Parathyroid adenoma (tissue), 2 donors: ENCODE data around the gene VPS35L.

Experiments
- H2AFZ ChIP-seq: fragments of 300-600 bp; sonication (generic); one replicate; pipeline ENCODE4 v1.7.0; 2017; ENCODE audit warnings: antibody characterized with exemption, mild to moderate bottlenecking
- H3K27ac ChIP-seq: fragments of 300-600 bp; sonication (generic); one replicate; pipeline ENCODE4 v1.7.0; 2017
- H3K27me3 ChIP-seq: fragments of 300-600 bp; sonication (generic); one replicate; pipeline ENCODE4 v1.7.0; 2017; ENCODE audit warnings: low read length; ENCODE audit not compliant: control insufficient read depth, insufficient read depth
- H3K36me3 ChIP-seq: fragments of 300-600 bp; sonication (generic); one replicate; pipeline ENCODE4 v1.7.0; 2017; ENCODE audit warnings: low read length; ENCODE audit not compliant: control insufficient read depth, insufficient read depth
- H3K4me1 ChIP-seq: fragments of 300-600 bp; sonication (generic); one replicate; pipeline ENCODE4 v1.7.0; 2017; ENCODE audit warnings: control low read depth
- H3K4me2 ChIP-seq: fragments of 300-600 bp; sonication (generic); one replicate; pipeline ENCODE4 v1.7.0; 2017; ENCODE audit warnings: low read length
- H3K4me3 ChIP-seq: fragments of 300-600 bp; sonication (generic); one replicate; pipeline ENCODE4 v1.7.0; 2017; ENCODE audit warnings: low read depth, low read length
- H3K79me2 ChIP-seq: fragments of 300-600 bp; sonication (generic); one replicate; pipeline ENCODE4 v1.7.0; 2017; ENCODE audit warnings: control low read depth
- H3K9ac ChIP-seq: fragments of 300-600 bp; sonication (generic); one replicate; pipeline ENCODE4 v1.7.0; 2017; ENCODE audit warnings: mild to moderate bottlenecking
- H3K9me3 ChIP-seq: fragments of 300-600 bp; sonication (generic); one replicate; pipeline ENCODE4 v1.7.0; 2017; ENCODE audit warnings: low read length; ENCODE audit not compliant: control insufficient read depth
- TF ChIP-seq, protein P1 (sequence below): fragments of 300-600 bp; sonication (generic); IDR thresholded peaks from one replicate; pipeline ENCODE4 v1.7.0; 2017; ENCODE audit warnings: antibody characterized with exemption, mild to moderate bottlenecking
- donor health status: primary hyperparathyroidism.

Gene VPS35L

DNA sequence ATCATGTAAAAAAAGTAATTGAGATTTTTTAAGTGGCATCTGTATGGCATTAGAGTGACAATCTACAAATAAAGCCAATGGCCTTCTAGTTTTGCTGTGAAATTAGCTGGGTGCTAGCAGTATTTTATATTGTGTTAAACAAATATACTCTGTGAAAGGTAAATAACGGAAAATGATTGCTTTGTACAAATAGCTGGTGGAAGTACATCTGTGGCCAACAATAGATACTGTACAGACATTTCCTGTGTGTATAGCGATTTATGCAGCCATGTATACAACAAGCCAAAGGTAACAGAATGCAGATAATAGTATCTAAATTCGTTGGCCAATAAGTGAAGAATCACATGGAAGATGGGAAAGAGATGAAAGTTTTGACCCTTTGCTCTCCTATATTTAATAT lies 189.2 kb downstream of the VPS35L start:
- no peaks in the 10 kb centered on the region for H3K9me3 ChIP-seq
- TF ChIP-seq, protein P1, sequence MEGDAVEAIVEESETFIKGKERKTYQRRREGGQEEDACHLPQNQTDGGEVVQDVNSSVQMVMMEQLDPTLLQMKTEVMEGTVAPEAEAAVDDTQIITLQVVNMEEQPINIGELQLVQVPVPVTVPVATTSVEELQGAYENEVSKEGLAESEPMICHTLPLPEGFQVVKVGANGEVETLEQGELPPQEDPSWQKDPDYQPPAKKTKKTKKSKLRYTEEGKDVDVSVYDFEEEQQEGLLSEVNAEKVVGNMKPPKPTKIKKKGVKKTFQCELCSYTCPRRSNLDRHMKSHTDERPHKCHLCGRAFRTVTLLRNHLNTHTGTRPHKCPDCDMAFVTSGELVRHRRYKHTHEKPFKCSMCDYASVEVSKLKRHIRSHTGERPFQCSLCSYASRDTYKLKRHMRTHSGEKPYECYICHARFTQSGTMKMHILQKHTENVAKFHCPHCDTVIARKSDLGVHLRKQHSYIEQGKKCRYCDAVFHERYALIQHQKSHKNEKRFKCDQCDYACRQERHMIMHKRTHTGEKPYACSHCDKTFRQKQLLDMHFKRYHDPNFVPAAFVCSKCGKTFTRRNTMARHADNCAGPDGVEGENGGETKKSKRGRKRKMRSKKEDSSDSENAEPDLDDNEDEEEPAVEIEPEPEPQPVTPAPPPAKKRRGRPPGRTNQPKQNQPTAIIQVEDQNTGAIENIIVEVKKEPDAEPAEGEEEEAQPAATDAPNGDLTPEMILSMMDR, result no peak
- H3K36me3 ChIP-seq, result no peaks in the 10 kb centered on the region
- no peak overlapping the region for H3K4me2 ChIP-seq
- H3K27me3 ChIP-seq, result no peaks in the 10 kb centered on the region
- H3K4me3 ChIP-seq, result no peak overlapping the region
- H3K9ac ChIP-seq, result no peak overlapping the region
- peaks cover 5% of the 10 kb centered on the region for H3K4me1 ChIP-seq
- no peak overlapping the region for H2AFZ ChIP-seq
- H3K79me2 ChIP-seq, result no peaks in the 10 kb centered on the region
- H3K27ac ChIP-seq, result no peak overlapping the region

DNA sequence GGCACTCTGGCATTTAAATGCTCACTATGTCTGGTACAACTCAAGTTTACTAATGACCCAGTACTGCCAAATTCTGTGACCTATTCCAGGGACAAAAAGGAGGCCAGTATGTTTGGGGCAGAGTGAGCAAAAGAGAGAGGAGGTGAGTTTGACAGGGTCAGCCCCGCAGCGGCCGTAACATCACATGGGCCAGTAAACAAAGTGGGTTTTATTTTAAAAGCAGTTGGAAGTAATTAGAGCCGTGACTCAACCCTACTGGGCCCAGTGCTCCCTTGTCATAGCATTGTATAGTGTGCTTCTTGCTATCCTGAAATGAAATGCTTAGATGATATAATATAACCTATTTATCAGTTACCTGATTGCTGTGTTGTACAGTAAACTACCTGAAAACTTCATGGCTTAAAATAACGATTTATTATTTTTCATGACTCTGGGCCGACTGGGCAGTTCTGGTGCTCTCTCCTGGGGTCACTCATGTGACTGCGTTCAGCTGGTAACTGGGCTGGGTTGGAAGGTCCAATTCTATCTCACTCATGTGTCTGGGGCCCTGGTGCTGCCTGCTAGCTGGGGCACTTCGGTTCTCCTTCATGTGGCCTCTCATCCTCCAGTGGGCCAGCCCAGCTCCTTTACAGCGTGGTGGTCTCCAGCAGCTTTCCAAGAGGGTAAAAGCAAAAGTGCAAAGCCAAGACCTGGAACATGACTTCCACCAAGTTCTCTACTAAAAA lies 189.9 kb downstream of the VPS35L start:
- H3K27ac ChIP-seq, result no peak overlapping the region
- H3K27me3 ChIP-seq, result no peaks in the 10 kb centered on the region
- no peaks in the 10 kb centered on the region for H3K36me3 ChIP-seq
- no peak overlapping the region for H3K4me3 ChIP-seq
- H3K9me3 ChIP-seq, result no peaks in the 10 kb centered on the region
- no peak overlapping the region for H3K4me2 ChIP-seq
- no peak overlapping the region for H3K9ac ChIP-seq
- TF ChIP-seq, protein P1, result no peak
- H2AFZ ChIP-seq, result no peak overlapping the region
- H3K79me2 ChIP-seq, result no peaks in the 10 kb centered on the region
- H3K4me1 ChIP-seq, result peaks cover 5% of the 10 kb centered on the region

DNA sequence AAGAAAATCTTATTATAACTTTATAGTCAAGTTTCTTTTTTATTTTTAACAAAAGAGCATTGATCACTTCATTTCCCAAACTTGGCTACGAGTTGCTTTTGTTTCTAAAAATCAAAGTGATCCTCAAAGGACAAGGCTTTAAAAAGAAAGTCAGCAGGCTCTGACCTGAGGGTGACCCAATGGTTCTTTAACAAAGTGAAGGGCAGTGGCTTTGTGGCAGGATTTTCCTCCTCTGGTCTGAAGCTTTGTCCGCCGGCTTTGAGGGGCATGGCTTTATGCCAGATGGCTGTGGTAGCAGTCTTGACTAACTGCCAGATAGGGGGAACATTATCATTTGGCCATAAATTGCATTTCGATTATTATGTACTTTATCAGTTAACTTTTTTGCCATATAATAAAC lies 191.1 kb downstream of the VPS35L start:
- Histone ChIP-seq H3K9me3 (no peaks in the 10 kb centered on the region), H3K9ac (no peak overlapping the region), H3K36me3 (no peaks in the 10 kb centered on the region), H2AFZ (no peak overlapping the region), H3K4me3 (no peak overlapping the region), H3K4me2 (no peak overlapping the region), H3K4me1 (peaks cover 7% of the 10 kb centered on the region), H3K27me3 (no peaks in the 10 kb centered on the region), H3K27ac (peak overlapping the region; percentile 24), H3K79me2 (peaks cover 3% of the 10 kb centered on the region)
- TF ChIP-seq, protein P1, result no peak

DNA sequence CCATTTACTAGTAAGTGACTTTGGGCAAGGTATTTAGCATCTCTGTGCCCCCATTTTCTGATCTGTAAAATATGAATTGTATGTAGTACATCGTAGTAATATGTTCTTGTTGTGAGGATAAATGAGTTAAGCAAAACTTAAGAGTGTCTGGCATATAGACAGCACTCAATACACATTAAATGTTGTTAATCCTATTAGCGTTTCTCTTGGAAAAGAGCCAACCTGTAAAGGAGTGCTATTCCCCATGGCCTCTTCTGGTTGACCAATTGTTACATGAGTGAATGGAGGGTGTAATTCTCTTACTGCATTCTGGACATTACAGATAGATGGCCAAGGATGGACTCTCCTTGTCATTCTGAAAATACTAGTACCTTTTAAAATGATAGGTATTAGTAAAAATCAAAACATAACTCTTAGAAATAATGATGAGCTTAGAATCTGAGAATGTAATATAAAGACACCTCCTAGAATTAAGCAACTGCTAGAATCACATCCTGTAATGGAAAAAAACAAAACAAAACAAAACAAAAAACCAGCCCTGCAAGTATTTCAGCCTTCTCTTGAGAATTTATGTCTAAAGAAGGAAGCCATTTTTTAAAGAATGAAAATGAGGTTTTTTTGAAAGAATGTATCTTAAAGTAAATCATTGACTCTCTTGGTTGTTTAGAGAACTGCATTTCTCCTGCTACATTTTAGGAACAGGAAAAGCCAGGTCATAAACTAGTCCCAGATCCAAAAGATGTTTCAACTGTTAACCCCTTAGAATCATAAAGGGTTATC lies 193.1 kb downstream of the VPS35L start:
- H3K79me2 ChIP-seq, result peaks cover 3% of the 10 kb centered on the region
- TF ChIP-seq, protein P1, result no peak
- peak overlapping the region; percentile 48 for H3K4me2 ChIP-seq
- no peak overlapping the region for H3K9ac ChIP-seq
- peak overlapping the region; percentile 2 for H2AFZ ChIP-seq
- no peak overlapping the region for H3K4me3 ChIP-seq
- no peaks in the 10 kb centered on the region for H3K27me3 ChIP-seq
- peaks cover 11% of the 10 kb centered on the region for H3K4me1 ChIP-seq
- H3K9me3 ChIP-seq, result no peaks in the 10 kb centered on the region
- H3K27ac ChIP-seq, result peak overlapping the region; percentile 29
- H3K36me3 ChIP-seq, result no peaks in the 10 kb centered on the region
